ENCODE data around the gene CNTN5. TPM values are rescaled to one million over a fixed set of nuclear protein-coding genes. Genes with fewer than 3 reads are reported as not detected.

CNTN5 gene
- total RNA-seq, 1 experiment from 2014 or later, result not detected

DNA sequence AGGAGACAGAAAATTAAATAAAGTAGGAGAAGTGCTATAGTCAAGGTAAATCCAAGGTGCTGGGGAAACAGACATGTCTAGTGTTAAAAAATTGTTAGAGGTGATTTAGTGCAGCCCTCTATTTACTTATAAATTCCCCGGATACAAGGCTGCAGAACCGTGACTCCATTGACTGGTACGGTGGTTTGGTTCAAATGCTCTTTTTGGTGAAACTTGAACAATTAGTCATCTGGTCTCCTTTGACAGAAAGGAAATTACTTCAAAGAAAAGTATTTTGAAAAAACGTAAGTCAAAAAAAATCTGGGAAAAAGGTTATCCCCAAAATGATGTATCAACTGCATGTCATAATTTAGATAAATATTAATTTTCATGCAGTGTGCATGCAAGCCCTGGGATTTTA, 399.2 kb downstream of the CNTN5 start:
- Mint-ChIP-seq H3K4me3 (ENCODE audit: unreplicated experiment) (no peak overlapping the region), H3K9me3 (ENCODE audit: unreplicated experiment) (no peaks in the 10 kb centered on the region), H3K27me3 (ENCODE audit: insufficient read depth, unreplicated experiment) (peaks cover 74% of the 10 kb centered on the region), H3K27ac (ENCODE audit: low read depth, unreplicated experiment) (no peak overlapping the region), H3K36me3 (ENCODE audit: insufficient read depth, unreplicated experiment) (no peaks in the 10 kb centered on the region), H3K4me1 (ENCODE audit: insufficient read depth, unreplicated experiment) (no peaks in the 10 kb centered on the region)
- ChIA-PET POLR2A (interaction anchor here (0.7 kb wide), 1 partner anchor 86 kb away, joined by 3 read pairs; no protein-coding TSS in a partner anchor), CTCF (no interaction called here)
- no TSS peak for BruUV-seq (replicated peaks)
- DNase-seq (ENCODE audit: unreplicated experiment), result no peak
- TF ChIP-seq, protein P1, sequence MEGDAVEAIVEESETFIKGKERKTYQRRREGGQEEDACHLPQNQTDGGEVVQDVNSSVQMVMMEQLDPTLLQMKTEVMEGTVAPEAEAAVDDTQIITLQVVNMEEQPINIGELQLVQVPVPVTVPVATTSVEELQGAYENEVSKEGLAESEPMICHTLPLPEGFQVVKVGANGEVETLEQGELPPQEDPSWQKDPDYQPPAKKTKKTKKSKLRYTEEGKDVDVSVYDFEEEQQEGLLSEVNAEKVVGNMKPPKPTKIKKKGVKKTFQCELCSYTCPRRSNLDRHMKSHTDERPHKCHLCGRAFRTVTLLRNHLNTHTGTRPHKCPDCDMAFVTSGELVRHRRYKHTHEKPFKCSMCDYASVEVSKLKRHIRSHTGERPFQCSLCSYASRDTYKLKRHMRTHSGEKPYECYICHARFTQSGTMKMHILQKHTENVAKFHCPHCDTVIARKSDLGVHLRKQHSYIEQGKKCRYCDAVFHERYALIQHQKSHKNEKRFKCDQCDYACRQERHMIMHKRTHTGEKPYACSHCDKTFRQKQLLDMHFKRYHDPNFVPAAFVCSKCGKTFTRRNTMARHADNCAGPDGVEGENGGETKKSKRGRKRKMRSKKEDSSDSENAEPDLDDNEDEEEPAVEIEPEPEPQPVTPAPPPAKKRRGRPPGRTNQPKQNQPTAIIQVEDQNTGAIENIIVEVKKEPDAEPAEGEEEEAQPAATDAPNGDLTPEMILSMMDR (IDR thresholded peaks at IDR 0.05; ENCODE audit: unreplicated experiment), result no peak
- intact Hi-C loops (cut with micrococcal nuclease), result no loop called here

DNA sequence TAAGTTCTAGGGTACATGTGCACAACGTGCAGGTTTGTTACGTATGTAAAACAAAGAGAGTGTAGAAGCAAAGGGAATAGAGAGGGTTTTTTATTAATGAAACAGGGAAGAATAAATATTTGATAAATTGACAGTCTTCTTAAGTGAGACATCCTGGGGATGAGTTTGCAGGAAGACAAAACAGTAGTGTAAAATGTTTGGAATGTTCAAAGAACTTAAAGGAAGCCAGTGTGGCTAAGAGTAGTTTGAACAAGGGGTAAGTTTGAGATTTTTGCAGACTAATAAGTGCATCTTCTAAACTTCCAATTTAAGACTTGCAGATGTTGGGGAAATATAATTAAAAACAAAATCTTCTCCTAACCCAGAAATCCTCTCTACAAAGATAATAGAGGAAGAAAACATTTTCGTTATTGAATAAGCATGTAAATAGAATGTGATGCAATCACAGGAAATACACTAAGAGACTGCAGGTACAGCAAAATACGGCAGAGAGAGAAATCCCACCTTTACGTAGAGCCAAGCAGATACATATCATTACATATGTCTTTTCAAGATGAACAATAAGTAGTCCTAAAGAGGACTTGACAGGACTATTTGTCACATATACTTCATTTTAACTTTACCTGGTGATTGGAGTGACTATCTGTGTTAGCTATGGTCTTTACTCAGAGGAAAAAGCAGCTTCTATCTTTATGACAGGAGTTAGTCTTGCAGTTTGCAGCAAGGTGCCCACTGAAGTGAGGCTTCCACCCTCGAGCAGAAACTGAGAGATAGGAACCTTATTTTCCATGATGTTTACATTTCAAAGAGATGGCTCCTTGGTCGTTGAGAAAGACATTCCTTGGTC, 402.1 kb downstream of the CNTN5 start:
- DNase-seq (ENCODE audit: unreplicated experiment), result no peak
- H3K36me3 Mint-ChIP-seq (ENCODE audit: insufficient read depth, unreplicated experiment), result no peaks in the 10 kb centered on the region
- H3K4me3 Mint-ChIP-seq (ENCODE audit: unreplicated experiment), result no peak overlapping the region
- H3K4me1 Mint-ChIP-seq (ENCODE audit: insufficient read depth, unreplicated experiment), result no peaks in the 10 kb centered on the region
- no peak overlapping the region for H3K27ac Mint-ChIP-seq (ENCODE audit: low read depth, unreplicated experiment)
- intact Hi-C loops (cut with micrococcal nuclease), result no loop called here
- POLR2A ChIA-PET, result interaction anchor here (0.6 kb wide), 1 partner anchor 204 kb away, joined by 4 read pairs; no protein-coding TSS in a partner anchor
- TF ChIP-seq, protein P1 (IDR thresholded peaks at IDR 0.05; ENCODE audit: unreplicated experiment), result no peak
- no TSS peak for BruUV-seq (replicated peaks)
- peaks cover 46% of the 10 kb centered on the region for H3K27me3 Mint-ChIP-seq (ENCODE audit: insufficient read depth, unreplicated experiment)
- CTCF ChIA-PET, result no interaction called here
- H3K9me3 Mint-ChIP-seq (ENCODE audit: unreplicated experiment), result no peaks in the 10 kb centered on the region

DNA sequence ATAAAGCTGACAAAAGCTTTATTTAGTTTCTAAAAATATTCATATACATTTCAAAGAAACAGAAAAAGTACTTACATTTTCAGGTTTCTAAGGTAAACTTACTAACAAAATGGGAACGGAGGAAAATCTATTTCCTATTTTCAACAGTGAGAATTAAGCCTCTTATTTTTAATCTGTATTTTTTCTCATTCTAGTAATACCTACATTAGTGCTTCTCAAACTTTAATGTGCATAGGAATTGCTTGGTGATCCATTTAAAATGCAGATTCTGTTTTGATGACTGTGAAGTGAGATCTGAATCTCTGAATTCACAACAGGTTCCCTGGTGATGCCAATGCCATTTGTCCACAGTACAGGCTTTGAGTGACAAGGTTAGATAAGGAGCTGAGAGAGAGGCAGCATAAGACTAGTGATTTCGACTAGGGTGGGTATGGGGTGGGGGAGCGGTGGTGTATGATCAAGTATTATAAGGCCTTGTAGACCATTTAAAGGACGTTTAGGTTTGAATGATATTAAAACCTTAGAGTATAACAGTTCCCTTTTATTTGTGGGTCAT, 402.8 kb downstream of the CNTN5 start:
- no TSS peak for BruUV-seq (replicated peaks)
- Mint-ChIP-seq H3K27me3 (ENCODE audit: insufficient read depth, unreplicated experiment) (peaks cover 39% of the 10 kb centered on the region), H3K9me3 (ENCODE audit: unreplicated experiment) (no peaks in the 10 kb centered on the region), H3K4me1 (ENCODE audit: insufficient read depth, unreplicated experiment) (no peaks in the 10 kb centered on the region), H3K36me3 (ENCODE audit: insufficient read depth, unreplicated experiment) (no peaks in the 10 kb centered on the region), H3K4me3 (ENCODE audit: unreplicated experiment) (no peak overlapping the region), H3K27ac (ENCODE audit: low read depth, unreplicated experiment) (no peak overlapping the region)
- DNase-seq (ENCODE audit: unreplicated experiment), result no peak
- intact Hi-C loops (cut with micrococcal nuclease), result no loop called here
- POLR2A ChIA-PET, result interaction anchor here (0.6 kb wide), 1 partner anchor 203 kb away, joined by 4 read pairs; no protein-coding TSS in a partner anchor
- TF ChIP-seq, protein P1 (IDR thresholded peaks at IDR 0.05; ENCODE audit: unreplicated experiment), result no peak
- CTCF ChIA-PET, result no interaction called here

DNA sequence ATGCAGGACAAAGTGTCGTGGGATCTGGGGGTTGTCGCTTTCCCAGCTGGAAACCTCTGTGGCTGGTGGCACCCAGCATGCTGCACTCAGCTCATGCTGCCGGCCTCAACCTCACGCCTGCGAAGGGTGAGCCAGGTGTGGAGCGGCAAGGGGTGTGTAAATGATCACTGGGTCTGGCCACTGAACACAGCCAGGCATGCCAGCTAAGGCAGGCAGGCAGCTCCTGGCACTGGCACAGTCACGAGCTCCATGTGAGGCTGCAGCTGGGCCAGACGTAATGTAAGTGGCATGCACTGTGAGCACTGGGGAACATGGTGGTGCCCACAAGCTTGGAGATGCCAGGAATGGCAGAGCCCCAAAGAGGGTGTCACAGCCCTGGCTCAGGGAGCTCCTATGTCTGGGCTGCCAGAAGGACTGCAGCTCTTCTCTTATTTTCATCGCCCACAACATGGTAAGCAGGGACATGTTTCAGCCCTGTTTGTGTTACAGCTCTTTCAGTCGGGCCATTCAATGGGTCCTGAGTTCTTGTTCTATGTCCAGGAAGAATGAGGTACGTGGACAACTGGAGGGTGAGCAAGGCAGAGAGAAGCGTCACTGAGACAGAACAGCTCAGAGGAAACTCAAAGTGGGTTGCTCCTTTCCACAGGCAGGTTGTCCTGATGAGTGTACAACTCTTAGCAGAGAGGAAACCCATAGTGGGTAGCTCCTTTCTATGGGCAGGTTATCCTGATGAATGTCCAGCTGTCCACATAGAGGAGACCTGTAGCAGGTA, 403.8 kb downstream of the CNTN5 start:
- Mint-ChIP-seq H3K27me3 (ENCODE audit: insufficient read depth, unreplicated experiment) (peaks cover 36% of the 10 kb centered on the region), H3K27ac (ENCODE audit: low read depth, unreplicated experiment) (no peak overlapping the region), H3K36me3 (ENCODE audit: insufficient read depth, unreplicated experiment) (no peaks in the 10 kb centered on the region), H3K9me3 (ENCODE audit: unreplicated experiment) (no peaks in the 10 kb centered on the region), H3K4me1 (ENCODE audit: insufficient read depth, unreplicated experiment) (no peaks in the 10 kb centered on the region), H3K4me3 (ENCODE audit: unreplicated experiment) (no peak overlapping the region)
- no peak for DNase-seq (ENCODE audit: unreplicated experiment)
- CTCF ChIA-PET, result interaction anchor here (0.8 kb wide), 2 partner anchors 15 to 23 kb away, joined by 3 to 4 read pairs; no protein-coding TSS in a partner anchor
- POLR2A ChIA-PET, result no interaction called here
- BruUV-seq (replicated peaks), result no TSS peak
- intact Hi-C loops (cut with micrococcal nuclease), result no loop called here
- TF ChIP-seq, protein P1 (IDR thresholded peaks at IDR 0.05; ENCODE audit: unreplicated experiment), result no peak

Data from MCF 10A (cell line).